Smooth muscle cell (in vitro differentiated cells): Measurements from ENCODE around the gene RERE. TPM values are rescaled to one million over a fixed set of nuclear protein-coding genes. Genes with fewer than 3 reads are reported as not detected.

Source experiments
- DNase-seq: peaks from one replicate; lab custom pipeline; 2025; ENCODE audit not compliant: unreplicated experiment; lab: John Stamatoyannopoulos, UW
- H2AFZ ChIP-seq: fragments of 200-600 bp; sonication (generic); 2 replicates; pipeline ENCODE4 v1.6.0; 2016; ENCODE audit warnings: antibody characterized with exemption, low read depth, mild to moderate bottlenecking
- H3F3A ChIP-seq: fragments of 200-600 bp; sonication (generic); 2 replicates; pipeline ENCODE4 v1.6.0; 2017; ENCODE audit warnings: antibody characterized with exemption, low read depth
- H3K27ac ChIP-seq: fragments of 200-600 bp; sonication (generic); 2 replicates; pipeline ENCODE4 v1.5.1; 2016; ENCODE audit warnings: low read depth, mild to moderate bottlenecking
- H3K27me3 ChIP-seq: fragments of 200-600 bp; sonication (generic); 2 replicates; pipeline ENCODE4 v1.6.1; 2016; ENCODE audit warnings: low read depth, mild to moderate bottlenecking
- H3K36me3 ChIP-seq: fragments of 200-600 bp; sonication (generic); 2 replicates; pipeline ENCODE4 v1.5.1; 2016; ENCODE audit warnings: low read depth
- H3K4me1 ChIP-seq: fragments of 200-600 bp; sonication (generic); 2 replicates; pipeline ENCODE4 v1.5.1; 2016; ENCODE audit warnings: low read depth
- H3K4me2 ChIP-seq: fragments of 200-600 bp; sonication (generic); 2 replicates; pipeline ENCODE4 v1.6.0; 2016; ENCODE audit warnings: mild to moderate bottlenecking
- H3K4me3 ChIP-seq: fragments of 200-600 bp; sonication (generic); 2 replicates; pipeline ENCODE4 v1.5.1; 2016; ENCODE audit warnings: mild to moderate bottlenecking
- H3K79me2 ChIP-seq: fragments of 200-600 bp; sonication (generic); 2 replicates; pipeline ENCODE4 v1.6.0; 2016; ENCODE audit warnings: low read depth, mild to moderate bottlenecking
- H3K9ac ChIP-seq: fragments of 200-600 bp; sonication (generic); 2 replicates; pipeline ENCODE4 v1.6.0; 2016; ENCODE audit warnings: low read depth
- H3K9me3 ChIP-seq: fragments of 200-600 bp; sonication (generic); replicated peaks from 2 replicates; pipeline ENCODE4 v1.5.1; 2016; ENCODE audit warnings: low read depth
- H4K20me1 ChIP-seq: fragments of 200-600 bp; sonication (generic); 2 replicates; pipeline ENCODE4 v1.6.0; 2016; ENCODE audit warnings: low read depth
- WGBS: methylation state at CpG from one replicate; pipeline ENCODE4 v1.1.7; 2016; ENCODE audit warnings: low lambda C conversion rate; 5-methylcytosine and 5-hydroxymethylcytosine counted together
- polyA plus RNA-seq: library from polyadenylated mRNA; unstranded; fragments of >200 nt; fragmentation: Nextera tagmentation; extraction: Ambion mirVana; gene quantifications from 2 replicates; pipeline ENCODE4 v1.2.1, GENCODE V29; 2016
- total RNA-seq: library from RNA; depleted of rRNA; stranded (reverse); fragments of >200 nt; gene quantifications from 2 replicates; pipeline ENCODE4 v1.2.3, GENCODE V29; 2014
- TF ChIP-seq, protein P1 (sequence below): fragments of 200-600 bp; sonication (generic); IDR thresholded peaks from 2 replicates; pipeline ENCODE4 v1.5.1; 2017; ENCODE audit warnings: borderline replicate concordance, mild to moderate bottlenecking, antibody characterized with exemption; ENCODE audit not compliant: insufficient read depth, poor library complexity, severe bottlenecking

RERE gene
- total and polyA plus RNA-seq, 2 experiments from 2014 or later: 45.6 to 59.2 TPM

- no peak overlapping the region for H3K4me3 ChIP-seq
- DNase-seq: no peak
- H3K36me3 ChIP-seq: no peaks in the 10 kb centered on the region
- H2AFZ ChIP-seq: no peak overlapping the region
- H3K79me2 ChIP-seq: peaks cover 76% of the 10 kb centered on the region
- H4K20me1 ChIP-seq: peaks cover 100% of the 10 kb centered on the region
- H3K9ac ChIP-seq: no peak overlapping the region
- peaks cover 47% of the 10 kb centered on the region for H3F3A ChIP-seq
- H3K9me3 ChIP-seq: no peaks in the 10 kb centered on the region
- TF ChIP-seq, protein P1, sequence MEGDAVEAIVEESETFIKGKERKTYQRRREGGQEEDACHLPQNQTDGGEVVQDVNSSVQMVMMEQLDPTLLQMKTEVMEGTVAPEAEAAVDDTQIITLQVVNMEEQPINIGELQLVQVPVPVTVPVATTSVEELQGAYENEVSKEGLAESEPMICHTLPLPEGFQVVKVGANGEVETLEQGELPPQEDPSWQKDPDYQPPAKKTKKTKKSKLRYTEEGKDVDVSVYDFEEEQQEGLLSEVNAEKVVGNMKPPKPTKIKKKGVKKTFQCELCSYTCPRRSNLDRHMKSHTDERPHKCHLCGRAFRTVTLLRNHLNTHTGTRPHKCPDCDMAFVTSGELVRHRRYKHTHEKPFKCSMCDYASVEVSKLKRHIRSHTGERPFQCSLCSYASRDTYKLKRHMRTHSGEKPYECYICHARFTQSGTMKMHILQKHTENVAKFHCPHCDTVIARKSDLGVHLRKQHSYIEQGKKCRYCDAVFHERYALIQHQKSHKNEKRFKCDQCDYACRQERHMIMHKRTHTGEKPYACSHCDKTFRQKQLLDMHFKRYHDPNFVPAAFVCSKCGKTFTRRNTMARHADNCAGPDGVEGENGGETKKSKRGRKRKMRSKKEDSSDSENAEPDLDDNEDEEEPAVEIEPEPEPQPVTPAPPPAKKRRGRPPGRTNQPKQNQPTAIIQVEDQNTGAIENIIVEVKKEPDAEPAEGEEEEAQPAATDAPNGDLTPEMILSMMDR: no peak
- H3K27me3 ChIP-seq: no peaks in the 10 kb centered on the region
- peaks cover 66% of the 10 kb centered on the region for H3K4me1 ChIP-seq
- 59% methylated on average over 17 of the region's 17 CpGs for WGBS
- H3K27ac ChIP-seq: peak overlapping the region; percentile 0
- H3K4me2 ChIP-seq: peak overlapping the region; percentile 43
Measured at GRCh38 chr1:8377271-8377981, 440.0 kb downstream of the RERE start.

DNA sequence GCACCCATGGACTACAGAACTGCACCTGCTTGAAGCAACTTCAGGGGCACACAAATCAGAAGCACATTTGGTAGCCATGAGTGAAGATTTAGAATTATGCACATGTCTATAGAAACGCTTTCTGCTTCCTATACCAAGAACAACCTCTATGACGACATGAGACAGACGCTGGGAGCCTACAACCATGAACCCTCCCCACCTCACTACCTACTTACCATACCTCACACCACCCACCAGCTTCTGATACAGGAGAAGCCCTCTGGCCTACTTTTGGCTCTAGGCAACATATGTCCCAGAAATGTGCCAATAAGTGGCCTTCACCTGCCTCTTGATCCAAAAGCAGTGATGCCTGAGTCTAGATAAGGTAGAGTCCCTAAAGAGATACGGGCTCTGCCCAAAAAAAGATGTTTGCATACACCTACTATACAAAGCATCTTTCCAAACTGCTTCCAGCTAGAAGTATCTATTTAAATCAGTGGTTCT lies 441.0 kb downstream of the RERE start:
- H3F3A ChIP-seq: peaks cover 47% of the 10 kb centered on the region
- peaks cover 76% of the 10 kb centered on the region for H3K79me2 ChIP-seq
- no peak overlapping the region for H3K4me2 ChIP-seq
- no peak overlapping the region for H2AFZ ChIP-seq
- H3K27ac ChIP-seq: no peak overlapping the region
- 84% methylated on average over 4 of the region's 4 CpGs for WGBS
- H4K20me1 ChIP-seq: peaks cover 100% of the 10 kb centered on the region
- DNase-seq: no peak
- H3K4me1 ChIP-seq: peaks cover 66% of the 10 kb centered on the region
- no peaks in the 10 kb centered on the region for H3K36me3 ChIP-seq
- no peaks in the 10 kb centered on the region for H3K9me3 ChIP-seq
- TF ChIP-seq, protein P1: no peak
- H3K27me3 ChIP-seq: no peaks in the 10 kb centered on the region
- H3K9ac ChIP-seq: no peak overlapping the region
- H3K4me3 ChIP-seq: no peak overlapping the region

DNA sequence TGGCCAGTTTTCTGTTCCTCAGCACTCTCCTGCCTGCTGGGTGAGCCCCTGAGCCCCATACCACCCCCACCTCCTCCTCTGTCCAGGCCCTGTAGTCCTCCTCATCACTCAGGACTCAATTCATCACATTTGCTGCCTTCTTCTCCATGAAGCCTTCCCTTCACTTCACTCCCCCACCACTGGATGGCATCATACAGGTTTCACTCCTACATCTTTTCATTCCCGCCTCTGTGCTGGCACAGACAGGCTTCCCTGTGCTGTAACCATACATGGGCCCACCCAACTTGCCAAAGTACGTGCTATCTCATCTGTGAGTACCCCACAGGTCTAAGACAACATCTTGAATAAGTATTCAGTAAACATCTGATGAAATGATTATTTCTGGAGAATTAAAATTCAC lies 442.6 kb downstream of the RERE start:
- Histone ChIP-seq H3K9ac (no peak overlapping the region), H3K79me2 (peaks cover 76% of the 10 kb centered on the region), H3K9me3 (no peaks in the 10 kb centered on the region), H3K4me1 (peaks cover 63% of the 10 kb centered on the region), H3F3A (peaks cover 47% of the 10 kb centered on the region), H2AFZ (no peak overlapping the region), H3K4me2 (peak overlapping the region; percentile 41), H3K4me3 (no peak overlapping the region), H3K27ac (peak overlapping the region; percentile 68), H3K36me3 (no peaks in the 10 kb centered on the region), H3K27me3 (no peaks in the 10 kb centered on the region), H4K20me1 (peaks cover 100% of the 10 kb centered on the region)
- WGBS: 92% methylated on average over 2 of the region's 2 CpGs
- TF ChIP-seq, protein P1: peak; percentile 32
- no peak for DNase-seq

DNA sequence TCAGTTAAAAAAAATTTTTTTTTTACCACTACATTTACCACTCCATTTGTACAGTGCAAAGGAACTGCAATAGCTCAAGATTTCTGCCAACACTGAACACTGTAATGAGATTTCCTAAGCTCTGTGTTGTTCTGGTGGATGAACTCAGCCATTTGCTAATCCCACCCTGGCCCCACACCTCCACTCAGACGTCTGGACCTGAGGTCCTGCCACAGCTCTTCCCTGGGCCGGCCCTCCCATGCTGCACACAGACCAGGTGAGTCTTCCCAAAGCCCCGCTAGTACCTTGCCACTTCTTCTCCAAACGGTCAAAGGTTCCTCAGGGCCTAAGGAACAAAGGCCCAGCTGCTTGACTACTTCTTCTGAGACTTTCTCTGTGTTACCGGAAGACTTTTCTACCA lies 443.1 kb downstream of the RERE start:
- Histone ChIP-seq H3K27ac (peak overlapping the region; percentile 68), H3K4me2 (peak overlapping the region; percentile 41), H3K4me3 (no peak overlapping the region), H3K27me3 (no peaks in the 10 kb centered on the region), H4K20me1 (peaks cover 100% of the 10 kb centered on the region), H3K9ac (no peak overlapping the region), H2AFZ (no peak overlapping the region), H3F3A (peaks cover 47% of the 10 kb centered on the region), H3K4me1 (peaks cover 61% of the 10 kb centered on the region), H3K36me3 (no peaks in the 10 kb centered on the region), H3K9me3 (no peaks in the 10 kb centered on the region), H3K79me2 (peaks cover 76% of the 10 kb centered on the region)
- TF ChIP-seq, protein P1: no peak
- DNase-seq: no peak
- WGBS: 68% methylated on average over 5 of the region's 5 CpGs
